Measurements from ENCODE around the gene DUSP9. TPM values are rescaled to one million over a fixed set of nuclear protein-coding genes. Genes with fewer than 3 reads are reported as not detected.

DUSP9 gene
- total and polyA plus RNA-seq, 11 donors, result 0.04 to 0.25 TPM; not detected in 9

- H3K27me3 ChIP-seq, result peaks cover 0 to 52% (median 0%) of the 10 kb centered on the region in 9 donors
- peak; percentile 63 to 82 (median 72) for TF ChIP-seq CTCF (IDR thresholded peaks at IDR 0.05)
- TF ChIP-seq POLR2A (IDR thresholded peaks at IDR 0.05), result no peak
- DNase-seq (peak; percentile 68 to 88 (median 71)), ATAC-seq (peak; percentile 82 to 95 (median 92))
- no peaks in the 10 kb centered on the region for H3K36me3 ChIP-seq
- H3K4me1 ChIP-seq, result peaks cover 0 to 11% (median 4%) of the 10 kb centered on the region in 12 donors
- peak overlapping the region in 11 of 12 donors; percentile 7 to 51 (median 45) for H3K4me3 ChIP-seq
- no peaks in the 10 kb centered on the region for H3K9me3 ChIP-seq
- 4 to 28% (median 13%) methylated on average over 39 to 63 of the region's 63 CpGs for WGBS, 4 donors
- intact Hi-C loops (cut with DNase I), result loop anchor here (2.0 to 10.0 kb wide), 6 partner anchors 37 to 59 kb away; partner anchors contain the start of gene DUSP9 (in 1 of the 10)
- no peak overlapping the region for H3K27ac ChIP-seq
Observed at GRCh38 chrX:153609917-153610835, 36.8 kb upstream of the DUSP9 start.

- ATAC-seq, result peak in 1 of 4 donors; percentile 7
- intact Hi-C loops (cut with DNase I), result loop anchor here in 6 of 10 donors (2.0 to 10.0 kb wide), 4 partner anchors 36 to 56 kb away; partner anchors contain the start of gene DUSP9 (in 1 of the 6)
Observed at GRCh38 chrX:153610836-153611213, 36.2 kb upstream of the DUSP9 start.

GRCh38 chrX:153611298-153612095, 35.5 kb upstream of the DUSP9 start:
- Histone ChIP-seq H3K36me3 (no peaks in the 10 kb centered on the region), H3K9me3 (no peaks in the 10 kb centered on the region), H3K4me1 (peaks cover 0 to 11% (median 4%) of the 10 kb centered on the region in 12 donors), H3K27ac (no peak overlapping the region), H3K4me3 (no peak overlapping the region), H3K27me3 (peaks cover 0 to 61% (median 0%) of the 10 kb centered on the region in 9 donors)
- TF ChIP-seq POLR2A (IDR thresholded peaks at IDR 0.05), result no peak
- no peak for TF ChIP-seq CTCF (IDR thresholded peaks at IDR 0.05)
- intact Hi-C loops (cut with DNase I), result loop anchor here in 6 of 10 donors (2.0 to 10.0 kb wide), 4 partner anchors 36 to 55 kb away; partner anchors contain the start of gene DUSP9 (in 1 of the 6)
- DNase-seq (peak in 2 of 5 donors; percentile 13 to 23), ATAC-seq (no peak)
- WGBS, 4 donors, result 57 to 76% (median 70%) methylated on average over 13 to 14 of the region's 14 CpGs

More at GRCh38 chrX:153610836-153611213, 36.2 kb upstream of the DUSP9 start:
- 77 to 90% (median 82%) methylated on average over 6 to 9 of the region's 9 CpGs for WGBS, 4 donors
- peaks cover 0 to 11% (median 4%) of the 10 kb centered on the region in 12 donors for H3K4me1 ChIP-seq
- H3K36me3 ChIP-seq, result no peaks in the 10 kb centered on the region
- H3K9me3 ChIP-seq, result no peaks in the 10 kb centered on the region
- H3K27ac ChIP-seq, result no peak overlapping the region
- peak in 2 of 5 donors; percentile 17 to 21 for DNase-seq
- TF ChIP-seq POLR2A (IDR thresholded peaks at IDR 0.05) (no peak), CTCF (IDR thresholded peaks at IDR 0.05) (no peak)
- H3K27me3 ChIP-seq, result peaks cover 0 to 55% (median 0%) of the 10 kb centered on the region in 9 donors
- H3K4me3 ChIP-seq, result peak overlapping the region in 1 of 12 donors; percentile 51

Data from heart left ventricle (tissue), 16 donors.